ENCODE measurements around the gene GSTK1. TPM values are rescaled to one million over a fixed set of nuclear protein-coding genes. Genes with fewer than 3 reads are reported as not detected.

Gene GSTK1
- polyA plus RNA-seq, 1 donor from 2014 or later: 12.8 TPM

DNA sequence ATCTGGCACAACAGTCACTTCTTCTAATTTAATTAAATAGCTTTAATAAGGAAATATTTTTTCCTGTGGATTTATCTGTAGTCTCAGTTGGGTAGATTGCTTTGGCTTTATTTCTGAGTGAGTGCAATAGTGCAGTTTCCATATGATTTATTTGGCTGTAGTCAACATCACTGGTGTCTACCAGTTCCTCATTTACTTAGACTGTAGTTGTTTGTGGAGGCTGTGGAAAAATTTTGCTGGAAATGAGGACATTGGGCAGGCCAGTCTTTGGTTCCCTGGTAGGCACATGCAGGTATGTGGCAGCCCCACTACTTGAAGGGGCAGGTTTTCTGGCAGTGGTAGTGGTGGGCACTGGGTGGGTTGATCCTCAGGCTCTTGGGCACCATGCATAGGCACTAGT lies 25.9 kb upstream of the GSTK1 start:
- Histone ChIP-seq H3K9ac (ENCODE audit: low read length) (no peak overlapping the region), H3K27ac (ENCODE audit: low read length) (no peak overlapping the region), H4K20me1 (ENCODE audit: insufficient read depth) (no peaks in the 10 kb centered on the region), H3K79me2 (replicated peaks; ENCODE audit: insufficient read depth, low read length) (no peaks in the 10 kb centered on the region), H3K27me3 (ENCODE audit: insufficient read depth, low read depth, low read length) (no peaks in the 10 kb centered on the region), H3K36me3 (ENCODE audit: insufficient read depth, low read length) (no peaks in the 10 kb centered on the region), H3K4me2 (ENCODE audit: low read length) (no peak overlapping the region), H3K9me2 (ENCODE audit: insufficient read depth, low read length) (no peaks in the 10 kb centered on the region), H3K4me3 (ENCODE audit: low read length) (no peak overlapping the region), H3F3A (ENCODE audit: insufficient read depth, low read length, poor library complexity, severe bottlenecking) (no peaks in the 10 kb centered on the region), H2AFZ (ENCODE audit: low read depth, low read length) (no peak overlapping the region), H3K9me3 (ENCODE audit: low read length) (peaks cover 4% of the 10 kb centered on the region)
- TF ChIP-seq, protein P1, sequence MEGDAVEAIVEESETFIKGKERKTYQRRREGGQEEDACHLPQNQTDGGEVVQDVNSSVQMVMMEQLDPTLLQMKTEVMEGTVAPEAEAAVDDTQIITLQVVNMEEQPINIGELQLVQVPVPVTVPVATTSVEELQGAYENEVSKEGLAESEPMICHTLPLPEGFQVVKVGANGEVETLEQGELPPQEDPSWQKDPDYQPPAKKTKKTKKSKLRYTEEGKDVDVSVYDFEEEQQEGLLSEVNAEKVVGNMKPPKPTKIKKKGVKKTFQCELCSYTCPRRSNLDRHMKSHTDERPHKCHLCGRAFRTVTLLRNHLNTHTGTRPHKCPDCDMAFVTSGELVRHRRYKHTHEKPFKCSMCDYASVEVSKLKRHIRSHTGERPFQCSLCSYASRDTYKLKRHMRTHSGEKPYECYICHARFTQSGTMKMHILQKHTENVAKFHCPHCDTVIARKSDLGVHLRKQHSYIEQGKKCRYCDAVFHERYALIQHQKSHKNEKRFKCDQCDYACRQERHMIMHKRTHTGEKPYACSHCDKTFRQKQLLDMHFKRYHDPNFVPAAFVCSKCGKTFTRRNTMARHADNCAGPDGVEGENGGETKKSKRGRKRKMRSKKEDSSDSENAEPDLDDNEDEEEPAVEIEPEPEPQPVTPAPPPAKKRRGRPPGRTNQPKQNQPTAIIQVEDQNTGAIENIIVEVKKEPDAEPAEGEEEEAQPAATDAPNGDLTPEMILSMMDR (IDR thresholded peaks at IDR 0.05; ENCODE audit: poor library complexity, severe bottlenecking): no peak
- TF ChIP-seq EZH2 (IDR thresholded peaks at IDR 0.05; ENCODE audit: borderline replicate concordance, insufficient read depth, low read length, poor library complexity, severe bottlenecking): no peak

DNA sequence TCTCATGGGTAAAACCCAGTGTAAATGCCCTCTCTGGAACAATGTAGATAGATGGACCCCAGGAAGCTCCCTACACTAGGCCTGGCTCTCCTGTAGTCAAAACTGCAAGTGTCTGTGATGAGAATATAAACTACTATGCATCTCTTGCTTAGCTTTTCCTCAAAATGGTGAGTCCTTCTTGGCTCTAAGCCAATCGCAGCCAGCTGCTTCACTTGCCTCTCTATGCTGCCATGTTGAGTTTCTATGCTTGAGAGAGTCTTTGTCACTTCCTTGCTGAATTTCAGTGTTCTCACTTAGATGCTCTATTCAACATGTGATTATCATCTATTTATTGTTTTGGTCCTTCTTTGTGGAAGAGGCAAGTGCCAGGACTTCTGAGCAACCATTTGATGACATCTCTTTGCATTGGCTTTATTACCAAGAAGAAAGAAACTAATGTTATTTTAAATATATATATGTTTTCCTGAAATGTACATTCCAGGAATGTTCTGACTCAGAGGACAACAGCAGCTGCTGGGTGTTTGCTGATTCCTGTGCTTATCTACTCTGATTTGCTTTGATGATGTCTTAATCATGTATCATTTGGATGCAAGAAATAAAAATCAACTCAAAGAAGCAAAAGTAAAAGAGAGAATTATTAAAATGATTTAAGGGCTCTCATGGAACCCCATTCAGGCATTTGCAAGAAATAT lies 24.8 kb upstream of the GSTK1 start:
- H3K9me3 ChIP-seq (ENCODE audit: low read length): peaks cover 4% of the 10 kb centered on the region
- no peaks in the 10 kb centered on the region for H4K20me1 ChIP-seq (ENCODE audit: insufficient read depth)
- no peaks in the 10 kb centered on the region for H3K36me3 ChIP-seq (ENCODE audit: insufficient read depth, low read length)
- no peaks in the 10 kb centered on the region for H3F3A ChIP-seq (ENCODE audit: insufficient read depth, low read length, poor library complexity, severe bottlenecking)
- H3K9ac ChIP-seq (ENCODE audit: low read length): no peak overlapping the region
- TF ChIP-seq TAF1 (IDR thresholded peaks at IDR 0.05; ENCODE audit: low read depth) (no peak), POLR2AphosphoS5 (IDR thresholded peaks at IDR 0.05) (no peak), RAD21 (conservative IDR thresholded peaks at IDR 0.05) (no peak)
- no peaks in the 10 kb centered on the region for H3K27me3 ChIP-seq (ENCODE audit: insufficient read depth, low read depth, low read length)
- no peak overlapping the region for H3K4me3 ChIP-seq (ENCODE audit: low read length)
- no peak overlapping the region for H3K4me2 ChIP-seq (ENCODE audit: low read length)
- no peaks in the 10 kb centered on the region for H3K79me2 ChIP-seq (replicated peaks; ENCODE audit: insufficient read depth, low read length)
- no peaks in the 10 kb centered on the region for H3K9me2 ChIP-seq (ENCODE audit: insufficient read depth, low read length)
- no peak overlapping the region for H2AFZ ChIP-seq (ENCODE audit: low read depth, low read length)
- no peak overlapping the region for H3K27ac ChIP-seq (ENCODE audit: low read length)

DNA sequence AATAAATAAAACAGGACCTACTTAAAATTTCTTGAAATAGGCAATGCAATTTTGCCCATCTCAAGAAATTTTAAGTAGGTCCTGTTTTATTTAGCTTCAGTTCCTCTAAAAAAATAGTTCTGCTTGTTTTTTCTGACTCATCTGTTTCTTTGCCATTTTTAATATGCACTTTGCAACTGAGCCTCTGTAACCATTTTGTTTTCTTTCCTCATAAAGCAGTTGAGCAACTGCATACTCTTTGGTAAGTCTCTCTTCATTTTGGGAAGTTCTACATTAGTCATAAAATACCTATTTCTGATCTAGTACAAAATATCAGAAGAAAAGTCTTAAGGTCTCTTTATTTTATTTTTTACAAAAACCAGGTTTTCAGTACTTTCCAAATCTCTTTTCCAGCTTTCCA lies 23.4 kb upstream of the GSTK1 start:
- Histone ChIP-seq H3K9me2 (ENCODE audit: insufficient read depth, low read length) (no peaks in the 10 kb centered on the region), H3K4me2 (ENCODE audit: low read length) (no peak overlapping the region), H3K27me3 (ENCODE audit: insufficient read depth, low read depth, low read length) (no peaks in the 10 kb centered on the region), H3K36me3 (ENCODE audit: insufficient read depth, low read length) (no peaks in the 10 kb centered on the region), H2AFZ (ENCODE audit: low read depth, low read length) (no peak overlapping the region), H3K27ac (ENCODE audit: low read length) (no peak overlapping the region), H4K20me1 (ENCODE audit: insufficient read depth) (no peaks in the 10 kb centered on the region), H3K9ac (ENCODE audit: low read length) (no peak overlapping the region), H3K9me3 (ENCODE audit: low read length) (peaks cover 4% of the 10 kb centered on the region), H3K4me3 (ENCODE audit: low read length) (no peak overlapping the region), H3K79me2 (replicated peaks; ENCODE audit: insufficient read depth, low read length) (no peaks in the 10 kb centered on the region), H3F3A (ENCODE audit: insufficient read depth, low read length, poor library complexity, severe bottlenecking) (no peaks in the 10 kb centered on the region)
- no peak for TF ChIP-seq RAD21 (conservative IDR thresholded peaks at IDR 0.05)
- no peak for TF ChIP-seq POLR2AphosphoS5 (IDR thresholded peaks at IDR 0.05)
- TF ChIP-seq SMC3 (conservative IDR thresholded peaks at IDR 0.05; ENCODE audit: poor library complexity): no peak
- no peak for TF ChIP-seq EP300 (conservative IDR thresholded peaks at IDR 0.05; ENCODE audit: poor library complexity, severe bottlenecking)
- TF ChIP-seq, protein P1 (IDR thresholded peaks at IDR 0.05; ENCODE audit: poor library complexity, severe bottlenecking): no peak
- no peak for TF ChIP-seq MXI1 (conservative IDR thresholded peaks at IDR 0.05; ENCODE audit: poor library complexity, severe bottlenecking)
- TF ChIP-seq EZH2 (IDR thresholded peaks at IDR 0.05; ENCODE audit: borderline replicate concordance, insufficient read depth, low read length, poor library complexity, severe bottlenecking): no peak
- TF ChIP-seq TAF1 (IDR thresholded peaks at IDR 0.05; ENCODE audit: low read depth): no peak
- TF ChIP-seq, protein P2, sequence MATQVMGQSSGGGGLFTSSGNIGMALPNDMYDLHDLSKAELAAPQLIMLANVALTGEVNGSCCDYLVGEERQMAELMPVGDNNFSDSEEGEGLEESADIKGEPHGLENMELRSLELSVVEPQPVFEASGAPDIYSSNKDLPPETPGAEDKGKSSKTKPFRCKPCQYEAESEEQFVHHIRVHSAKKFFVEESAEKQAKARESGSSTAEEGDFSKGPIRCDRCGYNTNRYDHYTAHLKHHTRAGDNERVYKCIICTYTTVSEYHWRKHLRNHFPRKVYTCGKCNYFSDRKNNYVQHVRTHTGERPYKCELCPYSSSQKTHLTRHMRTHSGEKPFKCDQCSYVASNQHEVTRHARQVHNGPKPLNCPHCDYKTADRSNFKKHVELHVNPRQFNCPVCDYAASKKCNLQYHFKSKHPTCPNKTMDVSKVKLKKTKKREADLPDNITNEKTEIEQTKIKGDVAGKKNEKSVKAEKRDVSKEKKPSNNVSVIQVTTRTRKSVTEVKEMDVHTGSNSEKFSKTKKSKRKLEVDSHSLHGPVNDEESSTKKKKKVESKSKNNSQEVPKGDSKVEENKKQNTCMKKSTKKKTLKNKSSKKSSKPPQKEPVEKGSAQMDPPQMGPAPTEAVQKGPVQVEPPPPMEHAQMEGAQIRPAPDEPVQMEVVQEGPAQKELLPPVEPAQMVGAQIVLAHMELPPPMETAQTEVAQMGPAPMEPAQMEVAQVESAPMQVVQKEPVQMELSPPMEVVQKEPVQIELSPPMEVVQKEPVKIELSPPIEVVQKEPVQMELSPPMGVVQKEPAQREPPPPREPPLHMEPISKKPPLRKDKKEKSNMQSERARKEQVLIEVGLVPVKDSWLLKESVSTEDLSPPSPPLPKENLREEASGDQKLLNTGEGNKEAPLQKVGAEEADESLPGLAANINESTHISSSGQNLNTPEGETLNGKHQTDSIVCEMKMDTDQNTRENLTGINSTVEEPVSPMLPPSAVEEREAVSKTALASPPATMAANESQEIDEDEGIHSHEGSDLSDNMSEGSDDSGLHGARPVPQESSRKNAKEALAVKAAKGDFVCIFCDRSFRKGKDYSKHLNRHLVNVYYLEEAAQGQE (IDR thresholded peaks at IDR 0.05; ENCODE audit: borderline replicate concordance): no peak

Data from neural cell (in vitro differentiated cells).